GM12872 (cell line): ENCODE data around the gene DPCD.

ENCODE experiments used
- TF ChIP-seq, protein P1 (sequence below): IDR thresholded peaks from 3 replicates; pipeline ENCODE4 v1.5.1; 2011; ENCODE audit warnings: low read depth, mild to moderate bottlenecking, low read length, moderate library complexity; ENCODE audit not compliant: insufficient read depth

The DPCD gene

DNA sequence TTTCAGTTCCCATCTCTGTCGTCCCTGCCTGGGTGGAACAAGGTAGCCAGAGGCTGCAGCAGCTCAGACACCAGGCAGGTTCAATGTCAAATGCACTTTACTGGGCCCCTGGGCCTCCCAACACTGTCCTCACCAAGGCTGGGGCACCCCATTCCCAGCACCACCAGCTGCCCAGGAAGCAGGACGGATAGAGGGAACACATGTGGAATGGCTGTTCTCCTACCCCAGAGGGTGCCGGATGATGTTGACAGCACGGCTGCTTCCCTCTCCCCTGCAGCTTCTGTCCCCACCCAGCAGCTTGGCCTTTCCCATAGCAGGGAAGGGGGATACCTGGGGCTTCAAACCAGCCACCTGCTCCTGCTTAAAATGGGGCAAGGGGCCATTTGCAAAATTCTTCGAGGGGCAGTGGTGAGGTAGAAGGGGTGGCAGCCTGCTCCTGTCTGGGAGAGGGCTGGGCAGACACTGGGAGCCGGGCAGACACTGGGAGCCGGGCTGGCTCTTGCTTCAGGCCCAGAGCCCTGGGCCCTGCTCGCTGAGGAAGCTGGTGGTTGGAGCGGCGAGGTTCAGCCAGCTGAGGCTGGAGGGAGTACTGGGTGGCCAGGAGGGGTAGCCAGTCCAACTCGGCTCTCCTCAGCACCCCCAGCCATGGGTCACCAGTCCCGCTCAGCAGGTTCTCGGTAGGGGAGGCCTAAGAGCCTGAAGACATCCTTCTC is 9.2 kb upstream of the DPCD start:
- TF ChIP-seq, protein P1, sequence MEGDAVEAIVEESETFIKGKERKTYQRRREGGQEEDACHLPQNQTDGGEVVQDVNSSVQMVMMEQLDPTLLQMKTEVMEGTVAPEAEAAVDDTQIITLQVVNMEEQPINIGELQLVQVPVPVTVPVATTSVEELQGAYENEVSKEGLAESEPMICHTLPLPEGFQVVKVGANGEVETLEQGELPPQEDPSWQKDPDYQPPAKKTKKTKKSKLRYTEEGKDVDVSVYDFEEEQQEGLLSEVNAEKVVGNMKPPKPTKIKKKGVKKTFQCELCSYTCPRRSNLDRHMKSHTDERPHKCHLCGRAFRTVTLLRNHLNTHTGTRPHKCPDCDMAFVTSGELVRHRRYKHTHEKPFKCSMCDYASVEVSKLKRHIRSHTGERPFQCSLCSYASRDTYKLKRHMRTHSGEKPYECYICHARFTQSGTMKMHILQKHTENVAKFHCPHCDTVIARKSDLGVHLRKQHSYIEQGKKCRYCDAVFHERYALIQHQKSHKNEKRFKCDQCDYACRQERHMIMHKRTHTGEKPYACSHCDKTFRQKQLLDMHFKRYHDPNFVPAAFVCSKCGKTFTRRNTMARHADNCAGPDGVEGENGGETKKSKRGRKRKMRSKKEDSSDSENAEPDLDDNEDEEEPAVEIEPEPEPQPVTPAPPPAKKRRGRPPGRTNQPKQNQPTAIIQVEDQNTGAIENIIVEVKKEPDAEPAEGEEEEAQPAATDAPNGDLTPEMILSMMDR, result no peak

DNA sequence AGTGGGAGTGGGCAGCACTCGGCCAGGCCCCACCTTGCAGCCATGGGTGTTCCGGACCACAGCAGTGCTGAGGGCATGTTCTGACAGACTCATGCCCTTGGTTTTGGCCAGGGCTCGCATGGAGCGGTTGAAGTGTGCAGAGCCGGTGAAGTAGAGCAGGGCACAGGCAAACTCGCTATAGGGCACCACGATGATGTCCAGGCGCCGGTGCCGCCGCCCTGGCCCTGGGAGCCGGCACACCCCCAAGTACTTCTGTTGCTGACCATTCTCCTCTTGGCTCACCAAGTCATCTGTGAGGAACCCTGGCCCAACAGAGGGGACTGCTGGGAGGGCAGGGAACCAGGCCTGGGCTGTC is 8.6 kb upstream of the DPCD start:
- TF ChIP-seq, protein P1, result no peak

DNA sequence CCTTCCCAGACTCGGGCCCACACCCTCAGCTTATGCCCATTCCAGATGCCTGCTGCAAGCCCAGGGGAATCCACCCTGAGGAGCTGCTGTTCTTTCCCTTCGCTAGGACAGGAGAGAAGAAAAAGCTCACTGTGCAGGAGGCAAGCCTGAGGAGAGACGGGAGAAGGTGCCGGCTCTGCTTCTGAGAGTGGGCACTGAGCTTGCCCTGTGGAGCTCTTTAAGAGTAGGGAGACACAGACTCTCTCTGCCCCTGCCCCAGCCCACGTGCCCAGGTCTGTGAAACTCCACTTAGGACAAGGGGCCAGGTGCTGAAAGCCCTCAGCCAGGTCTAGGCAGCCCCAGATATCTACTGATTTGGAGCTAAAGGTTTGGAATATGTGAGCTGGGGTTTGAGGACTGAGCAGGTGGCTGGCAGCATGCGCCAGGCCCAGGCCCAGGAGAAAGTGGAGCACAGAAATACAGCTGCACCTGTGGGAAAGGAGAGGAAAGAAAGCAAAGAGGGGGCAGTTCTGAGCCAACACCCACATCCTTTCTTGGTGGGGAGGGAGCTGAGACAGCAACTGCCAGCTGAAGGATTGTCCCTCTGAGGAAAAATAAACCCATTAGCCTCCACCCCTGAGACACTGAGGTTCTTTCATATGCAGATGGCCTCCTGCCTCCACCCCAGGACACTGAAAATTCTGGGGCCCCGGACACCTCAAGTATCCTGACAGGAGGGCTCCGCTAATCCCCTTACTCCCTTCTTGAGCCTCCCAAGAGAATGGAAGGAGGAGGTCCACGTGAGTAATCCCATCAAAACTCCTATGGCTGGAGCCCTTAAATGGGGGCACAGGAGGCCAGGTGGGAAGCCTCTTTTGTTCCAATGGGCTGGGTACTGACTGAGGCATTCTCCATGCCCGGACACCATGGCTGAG is 7.4 kb upstream of the DPCD start:
- TF ChIP-seq, protein P1, result no peak

DNA sequence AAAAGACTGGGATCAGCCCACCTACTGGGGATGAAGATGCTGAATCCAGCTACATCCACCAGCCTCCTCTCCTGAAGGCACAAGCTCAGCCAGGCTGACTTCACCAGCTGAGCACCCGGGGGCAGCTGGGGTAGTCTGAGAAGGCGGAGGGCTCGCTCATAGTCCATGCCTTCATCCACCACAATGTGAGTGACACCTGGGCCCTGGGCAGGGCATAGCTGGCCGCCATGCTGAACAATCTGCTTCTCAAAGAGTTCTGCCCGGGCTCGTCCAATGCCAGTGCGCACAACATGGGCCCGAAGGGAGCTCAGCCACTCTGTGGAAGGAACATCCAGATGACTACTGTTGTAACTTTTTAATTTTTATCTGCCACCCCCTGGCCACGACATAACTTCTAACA is 2.3 kb upstream of the DPCD start:
- TF ChIP-seq, protein P1, result no peak

DNA sequence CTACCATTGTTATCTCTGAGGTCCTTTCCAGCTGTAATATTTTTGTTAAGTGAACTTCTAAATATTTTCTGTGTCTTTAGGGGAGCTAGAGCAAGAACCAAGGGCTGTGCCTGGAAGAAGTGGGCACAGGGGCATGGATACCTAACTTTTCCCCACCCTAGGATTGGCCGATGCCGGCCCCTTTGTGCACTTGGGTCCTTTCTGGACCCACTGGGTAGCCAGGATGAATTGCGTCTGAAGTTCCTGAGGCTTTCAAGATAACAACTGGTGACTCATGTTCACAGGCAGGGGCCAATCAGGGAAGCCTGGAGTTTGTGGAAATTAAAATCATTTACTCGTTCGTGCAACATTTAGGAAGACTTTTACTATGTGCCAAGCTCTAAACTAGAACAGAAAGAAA is 758 bp downstream of the DPCD start:
- TF ChIP-seq, protein P1, result no peak

DNA sequence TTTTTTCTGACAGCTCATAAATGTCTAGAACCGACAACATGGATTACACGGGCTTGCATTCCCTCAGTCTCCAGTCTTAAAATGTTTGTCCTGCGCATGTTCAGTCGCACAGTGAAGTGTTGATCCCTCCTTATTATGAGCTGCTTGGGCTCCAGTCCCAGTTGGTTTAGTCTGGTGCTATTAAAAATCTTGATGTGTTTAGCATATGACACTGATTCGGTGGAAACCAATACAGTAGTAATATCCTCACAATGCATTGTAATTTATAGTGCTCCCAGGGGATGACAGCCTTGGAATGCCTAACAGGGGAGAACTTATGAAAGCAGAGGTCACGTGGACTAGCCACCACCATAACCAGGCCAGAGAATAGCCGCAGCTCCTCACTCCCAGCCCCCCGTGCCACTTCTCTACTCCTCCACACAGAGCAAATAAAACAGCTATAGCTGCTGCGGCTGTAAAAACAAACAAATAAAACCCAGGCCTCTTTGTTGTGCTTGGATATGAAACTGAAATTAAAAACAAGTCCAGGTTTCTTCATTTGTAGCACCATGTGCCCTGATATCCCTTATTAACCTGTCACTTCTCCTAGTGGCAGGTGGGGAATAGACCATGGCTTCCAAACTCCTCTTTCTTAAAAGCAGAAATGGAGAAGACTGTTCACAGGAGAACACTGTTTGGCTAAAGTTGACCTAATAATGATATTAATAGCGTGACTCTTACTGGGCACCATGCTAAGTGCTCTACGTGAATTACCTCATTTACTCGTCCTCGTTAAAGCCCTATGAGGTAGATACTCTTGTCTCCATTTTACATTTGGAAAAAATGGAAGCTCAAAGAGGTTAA is 7.7 kb downstream of the DPCD start:
- TF ChIP-seq, protein P1, result no peak
